ENCODE data around the gene SLC6A7. TPM values are rescaled to one million over a fixed set of nuclear protein-coding genes. Genes with fewer than 3 reads are reported as not detected.

The SLC6A7 gene
- total RNA-seq, 1 donor from 2014 or later = not detected

- no peak overlapping the region for H3K4me3 ChIP-seq (ENCODE audit: low read depth, low read length)
- DNase-seq (ENCODE audit: low read depth) = no peak
- no peak for TF ChIP-seq CTCF (conservative IDR thresholded peaks at IDR 0.05; ENCODE audit: low read depth, low read length)
Measured at GRCh38 chr5:150239099-150239793, 49.4 kb downstream of the SLC6A7 start.

- no peak for TF ChIP-seq CTCF (conservative IDR thresholded peaks at IDR 0.05; ENCODE audit: low read depth, low read length)
Measured at GRCh38 chr5:150239794-150240122, 49.9 kb downstream of the SLC6A7 start.

GRCh38 chr5:150241298-150242160, 51.7 kb downstream of the SLC6A7 start:
- no peak overlapping the region for H3K4me3 ChIP-seq (ENCODE audit: low read depth, low read length)
- TF ChIP-seq CTCF (conservative IDR thresholded peaks at IDR 0.05; ENCODE audit: low read depth, low read length) = no peak
- no peak for DNase-seq (ENCODE audit: low read depth)

More at GRCh38 chr5:150239794-150240122, 49.9 kb downstream of the SLC6A7 start:
- H3K4me3 ChIP-seq (ENCODE audit: low read depth, low read length) = no peak overlapping the region
- DNase-seq (ENCODE audit: low read depth) = no peak

GRCh38 chr5:150242251-150242894, 52.5 kb downstream of the SLC6A7 start:
- DNase-seq (ENCODE audit: low read depth) = no peak
- no peak overlapping the region for H3K4me3 ChIP-seq (ENCODE audit: low read depth, low read length)
- no peak for TF ChIP-seq CTCF (conservative IDR thresholded peaks at IDR 0.05; ENCODE audit: low read depth, low read length)

GRCh38 chr5:150243590-150243989, 53.7 kb downstream of the SLC6A7 start:
- no peak overlapping the region for H3K4me3 ChIP-seq (ENCODE audit: low read depth, low read length)
- no peak for TF ChIP-seq CTCF (conservative IDR thresholded peaks at IDR 0.05; ENCODE audit: low read depth, low read length)
- no peak for DNase-seq (ENCODE audit: low read depth)

GRCh38 chr5:150244209-150244608, 54.3 kb downstream of the SLC6A7 start:
- no peak for DNase-seq (ENCODE audit: low read depth)
- H3K4me3 ChIP-seq (ENCODE audit: low read depth, low read length) = no peak overlapping the region
- no peak for TF ChIP-seq CTCF (conservative IDR thresholded peaks at IDR 0.05; ENCODE audit: low read depth, low read length)

Data from epithelial cell of proximal tubule (primary cell).